HUES6 (cell line): ENCODE measurements around the gene MT1B.
A peak's percentile ranks its signal among the peaks of the same experiment; 100 is the strongest.

Experiments used
- H3K27ac ChIP-seq: 2 replicates; pipeline ENCODE4 v1.7.0; 2013; ENCODE audit warnings: low read depth, mild to moderate bottlenecking, low read length, inconsistent platforms
- H3K27me3 ChIP-seq: 2 replicates; pipeline ENCODE4 v1.6.1; 2013; ENCODE audit warnings: low read length; ENCODE audit not compliant: control insufficient read depth, insufficient read depth
- H3K36me3 ChIP-seq: 2 replicates; pipeline ENCODE4 v1.6.1; 2013; ENCODE audit warnings: low read length; ENCODE audit not compliant: control insufficient read depth, insufficient read depth
- H3K4me1 ChIP-seq: 2 replicates; pipeline ENCODE4 v1.6.1; 2013; ENCODE audit warnings: low read length; ENCODE audit not compliant: control insufficient read depth, insufficient read depth
- H3K4me3 ChIP-seq: 2 replicates; pipeline ENCODE4 v1.5.1; 2013; ENCODE audit warnings: low read depth, low read length
- H3K9ac ChIP-seq: one replicate; pipeline ENCODE4 v1.6.1; 2013; ENCODE audit warnings: mild to moderate bottlenecking, low read length
- H3K9me3 ChIP-seq: 2 replicates; pipeline ENCODE4 v1.6.1; 2013; ENCODE audit warnings: low read depth, low read length; ENCODE audit not compliant: control insufficient read depth, insufficient read depth

The MT1B gene

DNA sequence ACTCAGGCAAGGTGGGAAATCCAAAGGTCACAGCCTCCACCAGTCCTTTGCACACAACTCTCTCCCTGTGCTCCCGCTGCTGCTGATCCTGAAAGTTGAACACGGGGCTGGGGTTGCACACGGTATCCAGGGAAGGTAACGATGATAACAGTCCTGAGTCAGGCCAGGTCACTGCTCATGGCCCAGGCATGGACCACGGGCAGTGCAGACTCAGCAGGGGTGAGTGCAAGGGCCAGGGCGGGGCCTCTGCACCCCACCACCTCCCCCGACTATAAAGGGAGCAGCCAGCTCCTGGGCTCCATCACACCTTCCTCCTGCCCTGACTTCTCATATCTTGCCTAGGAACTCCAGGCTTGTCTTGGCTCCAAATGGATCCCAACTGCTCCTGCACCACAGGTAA lies at the start of gene MT1B:
MT1B (plus strand) TSS at position 301 of the 400 bp plus-strand sequence; CDS start at position 369, 68 bp downstream.
- H3K4me1 ChIP-seq = peaks cover 4% of the 10 kb centered on the region
- H3K27me3 ChIP-seq = peaks cover 74% of the 10 kb centered on the region
- H3K9me3 ChIP-seq = no peaks in the 10 kb centered on the region
- no peak within 1 kb of the TSS for H3K27ac ChIP-seq
- no peak within 1 kb of the TSS for H3K4me3 ChIP-seq
- no peak within 1 kb of the TSS for H3K9ac ChIP-seq
- H3K36me3 ChIP-seq = no peaks in the 10 kb centered on the region

DNA sequence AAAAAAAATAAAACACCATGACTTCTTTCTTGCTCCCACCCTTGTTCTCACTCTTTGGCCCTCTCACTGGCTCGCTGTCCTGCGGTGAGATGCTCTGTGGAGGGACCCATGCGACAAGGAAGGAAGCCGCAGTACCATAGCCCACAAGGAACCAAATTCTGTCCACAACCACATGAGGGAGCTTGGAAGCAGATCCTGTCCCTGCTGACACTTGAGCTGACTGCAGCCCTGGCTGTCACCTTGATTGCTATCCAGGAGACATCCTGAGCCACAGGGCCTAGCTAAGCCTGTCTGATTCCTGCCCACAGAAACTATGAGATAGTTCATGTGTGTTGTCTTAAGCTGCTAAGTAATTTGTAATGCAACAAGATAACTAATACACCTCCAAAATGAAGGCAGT lies 48.1 kb upstream of the MT1B start:
- no peak overlapping the region for H3K27ac ChIP-seq
- H3K9ac ChIP-seq = no peak overlapping the region
- peaks cover 14% of the 10 kb centered on the region for H3K27me3 ChIP-seq
- H3K4me1 ChIP-seq = peaks cover 16% of the 10 kb centered on the region
- no peaks in the 10 kb centered on the region for H3K9me3 ChIP-seq
- H3K4me3 ChIP-seq = no peak overlapping the region
- no peaks in the 10 kb centered on the region for H3K36me3 ChIP-seq

DNA sequence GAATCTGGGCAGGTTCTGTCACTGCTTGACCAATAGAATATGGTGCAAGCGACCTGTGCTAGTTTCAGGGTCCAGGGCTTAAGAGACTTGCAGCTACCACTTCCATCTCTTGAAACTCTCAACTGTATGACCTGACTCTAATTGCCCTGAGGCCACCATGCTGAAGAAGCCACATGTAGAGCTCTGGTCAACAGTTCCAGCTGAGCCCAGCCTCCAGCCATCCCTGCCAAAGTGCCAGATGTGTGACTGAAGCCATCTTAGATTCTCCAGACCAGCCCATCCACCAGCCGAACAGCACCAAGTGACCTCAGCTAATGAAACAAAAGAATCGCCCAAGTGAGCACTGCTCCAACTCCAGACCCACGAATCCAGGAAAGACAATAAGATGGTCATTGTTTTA lies 46.7 kb upstream of the MT1B start:
- Histone ChIP-seq H3K9ac (no peak overlapping the region), H3K27ac (no peak overlapping the region), H3K4me1 (peaks cover 30% of the 10 kb centered on the region), H3K36me3 (no peaks in the 10 kb centered on the region), H3K4me3 (no peak overlapping the region), H3K9me3 (no peaks in the 10 kb centered on the region), H3K27me3 (peaks cover 28% of the 10 kb centered on the region)

DNA sequence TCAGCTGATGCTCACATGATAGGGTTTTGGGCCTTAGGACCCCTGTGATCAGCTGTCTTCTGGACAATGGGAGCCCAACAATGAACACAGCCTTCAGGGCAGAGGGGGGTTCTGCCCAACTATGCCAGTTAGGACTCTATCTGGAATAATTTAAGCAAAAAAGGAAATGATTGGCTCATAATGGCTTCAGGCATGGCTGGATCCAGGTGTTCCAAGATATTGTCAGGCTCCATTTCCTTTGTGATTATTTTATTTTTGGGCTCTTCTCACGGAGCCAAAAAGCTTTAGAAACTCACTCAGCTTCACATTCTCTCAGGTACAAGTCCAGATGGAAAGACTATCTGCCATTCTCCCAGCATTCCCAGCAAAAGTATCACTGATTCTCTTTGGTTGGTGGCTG lies 46.2 kb upstream of the MT1B start:
- no peaks in the 10 kb centered on the region for H3K36me3 ChIP-seq
- no peak overlapping the region for H3K27ac ChIP-seq
- no peaks in the 10 kb centered on the region for H3K9me3 ChIP-seq
- peaks cover 33% of the 10 kb centered on the region for H3K27me3 ChIP-seq
- H3K4me1 ChIP-seq = peaks cover 35% of the 10 kb centered on the region
- no peak overlapping the region for H3K4me3 ChIP-seq
- H3K9ac ChIP-seq = no peak overlapping the region

DNA sequence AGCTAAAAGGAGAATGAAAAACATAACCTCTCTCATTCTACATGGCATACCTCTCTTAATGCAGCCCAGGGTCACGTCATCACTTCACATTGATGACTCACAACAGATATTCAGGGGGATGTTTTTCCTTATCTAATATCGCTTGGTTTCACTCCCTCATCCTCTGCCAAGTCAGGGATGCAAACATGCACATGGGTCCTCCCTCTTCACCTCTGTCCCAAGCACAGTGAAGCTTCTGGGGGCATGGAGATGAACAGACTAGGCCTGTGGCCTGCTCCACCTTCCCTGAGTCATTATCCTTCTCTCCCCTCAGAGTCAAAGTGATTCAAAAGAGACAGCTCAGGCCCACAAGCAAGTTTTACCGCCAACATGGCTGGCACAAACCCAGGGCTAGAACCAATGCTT lies 45.6 kb upstream of the MT1B start:
- no peaks in the 10 kb centered on the region for H3K9me3 ChIP-seq
- H3K27me3 ChIP-seq = peaks cover 39% of the 10 kb centered on the region
- no peak overlapping the region for H3K4me3 ChIP-seq
- no peak overlapping the region for H3K9ac ChIP-seq
- no peaks in the 10 kb centered on the region for H3K36me3 ChIP-seq
- peaks cover 36% of the 10 kb centered on the region for H3K4me1 ChIP-seq
- H3K27ac ChIP-seq = no peak overlapping the region

DNA sequence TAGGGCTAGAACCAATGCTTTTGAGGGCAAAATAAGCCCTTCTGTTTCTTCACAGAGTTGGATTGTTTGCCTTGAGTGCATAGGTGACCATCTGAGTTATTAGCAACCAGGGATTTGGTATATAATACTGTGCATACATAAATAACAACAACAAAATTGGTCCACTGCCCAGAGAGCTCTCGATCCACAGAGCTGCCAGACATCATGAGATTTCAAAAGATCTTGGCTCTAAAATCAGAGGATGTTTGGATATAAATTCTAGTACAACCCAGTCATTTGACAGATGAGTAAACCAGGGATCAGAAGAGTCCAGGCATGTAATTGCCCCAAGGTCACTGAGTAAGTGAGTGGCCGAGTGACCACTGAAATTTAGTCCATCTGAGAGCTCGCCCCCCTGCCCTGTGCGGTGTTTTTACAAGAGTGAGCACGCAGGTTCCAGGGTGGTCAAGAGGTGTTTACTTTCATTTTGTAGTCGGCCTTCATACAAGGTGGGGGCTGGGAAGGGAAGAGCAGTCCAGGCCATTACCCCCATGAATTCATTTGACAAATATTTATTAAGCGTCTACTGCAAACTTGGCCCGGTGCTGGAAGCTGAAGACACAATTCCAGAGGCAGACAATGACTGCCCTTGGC lies 45.1 kb upstream of the MT1B start:
- H3K27me3 ChIP-seq = peaks cover 44% of the 10 kb centered on the region
- no peaks in the 10 kb centered on the region for H3K36me3 ChIP-seq
- no peak overlapping the region for H3K27ac ChIP-seq
- no peak overlapping the region for H3K9ac ChIP-seq
- H3K4me3 ChIP-seq = no peak overlapping the region
- H3K4me1 ChIP-seq = peaks cover 36% of the 10 kb centered on the region
- no peaks in the 10 kb centered on the region for H3K9me3 ChIP-seq

DNA sequence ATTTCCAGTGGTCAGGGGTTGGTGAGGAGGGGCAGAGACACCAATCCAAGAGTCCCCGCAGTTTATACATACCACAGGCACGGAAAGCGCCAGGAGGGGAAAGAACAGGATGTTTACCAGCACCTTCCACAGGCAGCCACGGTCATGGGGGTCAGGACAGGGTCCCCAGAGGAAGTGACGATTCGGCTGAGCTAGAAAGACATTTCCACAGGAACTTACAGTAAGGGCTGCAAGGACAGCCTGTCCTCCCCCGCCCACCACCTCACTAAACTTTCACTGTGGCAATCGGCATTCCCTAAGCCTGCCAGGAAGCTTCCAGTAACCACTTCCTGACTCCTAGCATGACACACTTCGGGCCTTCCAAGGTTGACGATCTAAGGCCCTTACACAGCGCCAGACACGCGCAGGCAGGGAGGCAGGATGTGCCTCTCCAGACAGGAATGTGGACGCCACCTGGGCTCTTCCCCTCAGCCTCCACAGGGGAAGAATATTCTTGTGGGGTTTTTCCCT lies 44.5 kb upstream of the MT1B start:
- Histone ChIP-seq H3K4me3 (no peak overlapping the region), H3K9ac (peak overlapping the region; percentile 14), H3K9me3 (no peaks in the 10 kb centered on the region), H3K4me1 (peaks cover 36% of the 10 kb centered on the region), H3K27me3 (peaks cover 46% of the 10 kb centered on the region), H3K36me3 (no peaks in the 10 kb centered on the region), H3K27ac (no peak overlapping the region)

DNA sequence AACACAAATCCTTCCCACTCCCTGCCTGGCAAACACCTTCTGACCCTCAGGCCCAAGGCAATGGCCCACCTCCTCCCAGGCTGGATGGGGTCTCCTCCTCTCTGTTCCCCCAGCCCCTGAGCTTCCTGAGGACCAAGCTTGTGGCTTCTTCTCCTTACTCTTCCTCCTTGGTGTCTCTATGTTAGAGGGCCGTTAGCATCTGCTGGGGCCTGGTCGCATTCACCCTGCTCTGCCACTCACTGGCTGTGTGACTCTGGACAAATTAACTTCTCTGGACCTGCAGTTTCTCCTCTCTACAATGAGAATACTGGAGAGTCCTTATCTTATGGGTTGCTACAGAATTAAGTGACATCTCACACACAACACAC lies 44.0 kb upstream of the MT1B start:
- H3K4me1 ChIP-seq = peaks cover 36% of the 10 kb centered on the region
- H3K36me3 ChIP-seq = no peaks in the 10 kb centered on the region
- peak overlapping the region; percentile 7; the same call in 1 of the 2 replicates for H3K27ac ChIP-seq
- H3K9ac ChIP-seq = peak overlapping the region; percentile 81
- peaks cover 46% of the 10 kb centered on the region for H3K27me3 ChIP-seq
- H3K4me3 ChIP-seq = peak overlapping the region; percentile 70
- H3K9me3 ChIP-seq = no peaks in the 10 kb centered on the region

DNA sequence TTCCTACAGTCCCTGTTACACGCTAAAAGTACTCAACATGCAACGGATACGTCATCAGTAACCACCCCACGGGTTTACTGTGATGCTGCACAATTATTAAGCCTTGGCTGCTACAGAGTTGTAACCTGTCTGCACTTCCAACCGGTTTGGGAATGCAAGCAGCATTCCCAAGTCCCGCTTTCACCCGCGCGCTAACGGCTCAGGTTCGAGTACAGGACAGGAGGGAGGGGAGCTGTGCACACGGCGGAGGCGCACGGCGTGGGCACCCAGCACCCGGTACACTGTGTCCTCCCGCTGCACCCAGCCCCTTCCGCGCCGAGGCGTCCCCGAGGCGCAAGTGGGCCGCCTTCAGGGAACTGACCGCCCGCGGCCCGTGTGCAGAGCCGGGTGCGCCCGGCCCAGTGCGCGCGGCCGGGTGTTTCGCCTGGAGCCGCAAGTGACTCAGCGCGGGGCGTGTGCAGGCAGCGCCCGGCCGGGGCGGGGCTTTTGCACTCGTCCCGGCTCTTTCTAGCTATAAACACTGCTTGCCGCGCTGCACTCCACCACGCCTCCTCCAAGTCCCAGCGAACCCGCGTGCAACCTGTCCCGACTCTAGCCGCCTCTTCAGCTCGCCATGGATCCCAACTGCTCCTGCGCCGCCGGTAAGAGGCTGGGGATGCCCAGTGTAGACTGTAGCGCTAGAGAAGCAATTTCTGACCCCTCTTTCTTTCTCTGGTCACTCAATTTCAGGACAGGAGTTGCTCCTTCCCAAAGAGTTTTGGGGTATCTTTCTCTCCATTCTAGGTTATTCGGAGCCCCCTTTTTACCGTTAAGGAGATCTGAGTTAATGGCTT lies 43.4 kb upstream of the MT1B start, which contains the start of gene MT2A:
MT2A (plus strand) TSS at position 542 of the 833 bp plus-strand sequence; CDS start at position 614, 72 bp downstream.
- Histone ChIP-seq H3K36me3 (no peaks in the 10 kb centered on the region), H3K27me3 (peaks cover 46% of the 10 kb centered on the region), H3K9ac (peak within 1 kb of the TSS; percentile 81), H3K4me1 (peaks cover 36% of the 10 kb centered on the region), H3K9me3 (no peaks in the 10 kb centered on the region), H3K4me3 (peak within 1 kb of the TSS; percentile 70), H3K27ac (peak within 1 kb of the TSS; percentile 7; the same call in 1 of the 2 replicates)

DNA sequence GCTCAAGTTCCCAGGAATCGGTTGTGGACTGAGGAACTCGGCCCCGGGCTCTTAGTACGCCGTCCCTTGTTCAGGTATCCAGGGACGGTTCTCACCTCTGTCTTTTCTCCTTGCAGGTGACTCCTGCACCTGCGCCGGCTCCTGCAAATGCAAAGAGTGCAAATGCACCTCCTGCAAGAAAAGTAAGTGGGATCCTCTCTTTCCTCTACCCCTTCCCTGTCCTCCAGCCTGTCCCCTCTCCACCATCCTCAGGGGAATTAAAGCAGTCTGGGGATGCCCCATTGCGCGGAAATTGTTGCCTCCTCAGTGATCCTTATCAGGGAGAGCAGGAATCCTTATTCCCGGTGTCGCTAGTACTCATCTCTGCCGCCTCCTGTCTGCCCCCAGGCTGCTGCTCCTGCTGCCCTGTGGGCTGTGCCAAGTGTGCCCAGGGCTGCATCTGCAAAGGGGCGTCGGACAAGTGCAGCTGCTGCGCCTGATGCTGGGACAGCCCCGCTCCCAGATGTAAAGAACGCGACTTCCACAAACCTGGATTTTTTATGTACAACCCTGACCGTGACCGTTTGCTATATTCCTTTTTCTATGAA lies 42.7 kb upstream of the MT1B start:
- Histone ChIP-seq H3K4me1 (peaks cover 36% of the 10 kb centered on the region), H3K9ac (peak overlapping the region; percentile 74), H3K27me3 (peaks cover 50% of the 10 kb centered on the region), H3K27ac (no peak overlapping the region), H3K9me3 (no peaks in the 10 kb centered on the region), H3K36me3 (no peaks in the 10 kb centered on the region), H3K4me3 (peak overlapping the region; percentile 70)

DNA sequence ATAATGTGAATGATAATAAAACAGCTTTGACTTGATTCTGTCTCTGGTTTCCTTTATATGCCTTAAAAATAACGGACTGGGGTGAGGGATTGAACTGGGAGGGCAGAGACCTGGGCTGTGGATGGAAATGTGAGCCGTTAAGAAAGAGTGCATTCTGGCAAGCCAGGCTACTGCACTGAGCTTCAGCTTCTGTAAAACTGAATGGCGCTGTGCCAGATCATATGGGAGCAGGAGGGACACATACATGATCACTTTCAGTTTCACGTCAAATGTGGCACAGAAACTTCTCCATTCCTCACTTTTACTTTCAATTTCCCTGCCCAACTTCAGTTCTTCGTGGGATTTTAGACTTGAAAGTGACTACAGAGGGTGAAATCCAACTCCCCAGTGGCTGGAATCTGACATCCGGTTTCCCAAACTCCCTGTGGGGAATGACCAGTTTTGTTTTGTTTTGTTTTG lies 42.2 kb upstream of the MT1B start:
- H3K9me3 ChIP-seq = no peaks in the 10 kb centered on the region
- no peak overlapping the region for H3K27ac ChIP-seq
- H3K9ac ChIP-seq = peak overlapping the region; percentile 44
- peaks cover 53% of the 10 kb centered on the region for H3K27me3 ChIP-seq
- peak overlapping the region; percentile 70 for H3K4me3 ChIP-seq
- H3K36me3 ChIP-seq = no peaks in the 10 kb centered on the region
- H3K4me1 ChIP-seq = peaks cover 36% of the 10 kb centered on the region
